ENCODE data around the gene PARP12. TPM values are rescaled to one million over a fixed set of nuclear protein-coding genes. Genes with fewer than 3 reads are reported as not detected.

PARP12 gene
- total RNA-seq, 1 donor from 2014 or later, result 3.4 TPM

GRCh38 chr7:139976055-139976837 is 86.5 kb downstream of the PARP12 start:
- no peak overlapping the region for H3K27ac Mint-ChIP-seq
- DNase-seq (ENCODE audit: low spot score, unreplicated experiment), result no peak
- H3K4me1 Mint-ChIP-seq (ENCODE audit: low read depth), result peaks cover 13% of the 10 kb centered on the region
- TF ChIP-seq, protein P1, sequence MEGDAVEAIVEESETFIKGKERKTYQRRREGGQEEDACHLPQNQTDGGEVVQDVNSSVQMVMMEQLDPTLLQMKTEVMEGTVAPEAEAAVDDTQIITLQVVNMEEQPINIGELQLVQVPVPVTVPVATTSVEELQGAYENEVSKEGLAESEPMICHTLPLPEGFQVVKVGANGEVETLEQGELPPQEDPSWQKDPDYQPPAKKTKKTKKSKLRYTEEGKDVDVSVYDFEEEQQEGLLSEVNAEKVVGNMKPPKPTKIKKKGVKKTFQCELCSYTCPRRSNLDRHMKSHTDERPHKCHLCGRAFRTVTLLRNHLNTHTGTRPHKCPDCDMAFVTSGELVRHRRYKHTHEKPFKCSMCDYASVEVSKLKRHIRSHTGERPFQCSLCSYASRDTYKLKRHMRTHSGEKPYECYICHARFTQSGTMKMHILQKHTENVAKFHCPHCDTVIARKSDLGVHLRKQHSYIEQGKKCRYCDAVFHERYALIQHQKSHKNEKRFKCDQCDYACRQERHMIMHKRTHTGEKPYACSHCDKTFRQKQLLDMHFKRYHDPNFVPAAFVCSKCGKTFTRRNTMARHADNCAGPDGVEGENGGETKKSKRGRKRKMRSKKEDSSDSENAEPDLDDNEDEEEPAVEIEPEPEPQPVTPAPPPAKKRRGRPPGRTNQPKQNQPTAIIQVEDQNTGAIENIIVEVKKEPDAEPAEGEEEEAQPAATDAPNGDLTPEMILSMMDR (IDR thresholded peaks at IDR 0.05; ENCODE audit: unreplicated experiment), result no peak
- no peaks in the 10 kb centered on the region for H3K36me3 Mint-ChIP-seq (ENCODE audit: insufficient read depth)
- no peaks in the 10 kb centered on the region for H3K9me3 Mint-ChIP-seq (ENCODE audit: low read depth)
- H3K4me3 Mint-ChIP-seq (ENCODE audit: low read depth), result no peak overlapping the region
- H3K27me3 Mint-ChIP-seq, result peaks cover 10% of the 10 kb centered on the region

DNA sequence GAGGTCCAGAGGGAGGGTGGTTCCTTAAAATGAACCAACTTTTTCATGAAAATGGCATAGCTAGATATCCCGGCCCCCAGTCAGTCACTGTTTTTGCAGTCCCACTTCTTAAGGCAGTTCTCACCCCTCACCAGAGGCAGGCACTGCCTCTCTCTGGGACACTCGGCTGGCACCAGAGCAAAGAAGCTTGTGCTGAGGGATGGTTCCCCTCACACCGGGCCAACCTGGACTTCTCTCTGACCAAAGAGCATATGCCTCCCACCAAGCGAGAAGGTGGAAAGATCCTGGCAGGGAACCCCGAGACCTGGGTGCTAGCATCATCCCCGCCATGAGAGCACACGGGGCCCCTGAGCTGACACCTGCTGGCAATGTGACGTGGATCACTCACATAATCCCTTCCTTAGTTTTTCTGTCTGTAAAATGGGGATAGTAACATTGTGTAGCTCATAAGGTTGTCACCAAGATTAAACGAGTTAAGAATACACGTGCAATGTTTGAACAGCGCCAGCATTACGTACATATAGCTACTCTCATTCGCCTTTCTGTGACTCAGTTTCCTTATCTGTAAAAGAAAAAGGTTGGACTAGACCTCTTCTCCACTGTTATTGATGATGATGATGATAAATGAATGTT is 88.5 kb downstream of the PARP12 start:
- no peak overlapping the region for H3K4me3 Mint-ChIP-seq (ENCODE audit: low read depth)
- TF ChIP-seq, protein P1 (IDR thresholded peaks at IDR 0.05; ENCODE audit: unreplicated experiment), result no peak
- H3K36me3 Mint-ChIP-seq (ENCODE audit: insufficient read depth), result no peaks in the 10 kb centered on the region
- peaks cover 13% of the 10 kb centered on the region for H3K27me3 Mint-ChIP-seq
- peaks cover 9% of the 10 kb centered on the region for H3K4me1 Mint-ChIP-seq (ENCODE audit: low read depth)
- H3K27ac Mint-ChIP-seq, result no peak overlapping the region
- no peaks in the 10 kb centered on the region for H3K9me3 Mint-ChIP-seq (ENCODE audit: low read depth)
- no peak for DNase-seq (ENCODE audit: low spot score, unreplicated experiment)

Other genes starting within 250 kb of the PARP12 start
- gene TBXAS1, start 233.7 kb downstream of the PARP12 start, total RNA-seq, result 10.4 and 12.5 TPM in 2 replicates
- 11.3 and 13.8 TPM in 2 replicates for gene KDM7A, start 114.0 kb upstream of the PARP12 start, total RNA-seq